ENCODE measurements around the gene CAMSAP1. TPM values are rescaled to one million over a fixed set of nuclear protein-coding genes. Genes with fewer than 3 reads are reported as not detected.

CAMSAP1 gene
- total and polyA plus RNA-seq, 11 donors: 10.9 to 38.3 (median 19.9) TPM

GRCh38 chr9:135759676-135760300, 147.6 kb downstream of the CAMSAP1 start:
- TF ChIP-seq, protein P1, sequence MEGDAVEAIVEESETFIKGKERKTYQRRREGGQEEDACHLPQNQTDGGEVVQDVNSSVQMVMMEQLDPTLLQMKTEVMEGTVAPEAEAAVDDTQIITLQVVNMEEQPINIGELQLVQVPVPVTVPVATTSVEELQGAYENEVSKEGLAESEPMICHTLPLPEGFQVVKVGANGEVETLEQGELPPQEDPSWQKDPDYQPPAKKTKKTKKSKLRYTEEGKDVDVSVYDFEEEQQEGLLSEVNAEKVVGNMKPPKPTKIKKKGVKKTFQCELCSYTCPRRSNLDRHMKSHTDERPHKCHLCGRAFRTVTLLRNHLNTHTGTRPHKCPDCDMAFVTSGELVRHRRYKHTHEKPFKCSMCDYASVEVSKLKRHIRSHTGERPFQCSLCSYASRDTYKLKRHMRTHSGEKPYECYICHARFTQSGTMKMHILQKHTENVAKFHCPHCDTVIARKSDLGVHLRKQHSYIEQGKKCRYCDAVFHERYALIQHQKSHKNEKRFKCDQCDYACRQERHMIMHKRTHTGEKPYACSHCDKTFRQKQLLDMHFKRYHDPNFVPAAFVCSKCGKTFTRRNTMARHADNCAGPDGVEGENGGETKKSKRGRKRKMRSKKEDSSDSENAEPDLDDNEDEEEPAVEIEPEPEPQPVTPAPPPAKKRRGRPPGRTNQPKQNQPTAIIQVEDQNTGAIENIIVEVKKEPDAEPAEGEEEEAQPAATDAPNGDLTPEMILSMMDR (IDR thresholded peaks at IDR 0.05): no peak
- TF ChIP-seq POLR2A (IDR thresholded peaks at IDR 0.05): no peak
- Histone ChIP-seq H3K27me3 (no peaks in the 10 kb centered on the region), H3K9me3 (no peaks in the 10 kb centered on the region), H3K4me3 (no peak overlapping the region), H3K36me3 (no peaks in the 10 kb centered on the region), H3K27ac (no peak overlapping the region), H3K4me1 (no peaks in the 10 kb centered on the region)
- 88 to 94% (median 91%) methylated on average over 16 to 24 of the region's 24 CpGs for WGBS, 4 donors
- intact Hi-C loops (cut with DNase I): no loop called here
- no peak for ATAC-seq
- DNase-seq: no peak

GRCh38 chr9:135758870-135759269, 148.5 kb downstream of the CAMSAP1 start:
- intact Hi-C loops (cut with DNase I): no loop called here
- WGBS, 4 donors: 87 to 93% (median 89%) methylated on average over 7 to 10 of the region's 10 CpGs

More at GRCh38 chr9:135758870-135759269, 148.5 kb downstream of the CAMSAP1 start:
- H3K27me3 ChIP-seq: no peaks in the 10 kb centered on the region
- H3K4me3 ChIP-seq: no peak overlapping the region
- DNase-seq (no peak), ATAC-seq (no peak)
- no peak overlapping the region for H3K27ac ChIP-seq
- H3K4me1 ChIP-seq: no peaks in the 10 kb centered on the region
- H3K36me3 ChIP-seq: no peaks in the 10 kb centered on the region
- H3K9me3 ChIP-seq: no peaks in the 10 kb centered on the region
- TF ChIP-seq, protein P1 (IDR thresholded peaks at IDR 0.05): no peak
- no peak for TF ChIP-seq POLR2A (IDR thresholded peaks at IDR 0.05)

Other genes starting within 250 kb of the CAMSAP1 start
- gene LCN9, start 244.2 kb downstream of the CAMSAP1 start, total RNA-seq: not detected
- gene LCN9, start 244.2 kb downstream of the CAMSAP1 start, polyA plus RNA-seq: not detected
- not detected for gene SOHLH1, start 208.1 kb downstream of the CAMSAP1 start, total RNA-seq
- not detected for gene SOHLH1, start 208.1 kb downstream of the CAMSAP1 start, polyA plus RNA-seq
- gene KCNT1, start 205.4 kb downstream of the CAMSAP1 start, total RNA-seq: 1 to 10 TPM in 7 of 9 donors, under 1 TPM in 2; 0.50 to 7.4 (median 2.6) TPM
- gene KCNT1, start 205.4 kb downstream of the CAMSAP1 start, polyA plus RNA-seq: 1 to 10 TPM in 1 of 2 donors, under 1 TPM in 1; 0.21 to 1.3 TPM
- gene UBAC1, start 53.8 kb upstream of the CAMSAP1 start, total RNA-seq: 100 to 1,000 TPM in 4 of 9 donors, 10 to 100 TPM in 5; 71.1 to 115 (median 87.6) TPM
- gene UBAC1, start 53.8 kb upstream of the CAMSAP1 start, polyA plus RNA-seq: 100 to 1,000 TPM; 100 to 140 TPM
- 10 to 100 TPM; 38.7 to 66.5 (median 47.5) TPM for gene NACC2, start 187.7 kb upstream of the CAMSAP1 start, total RNA-seq
- gene NACC2, start 187.7 kb upstream of the CAMSAP1 start, polyA plus RNA-seq: 10 to 100 TPM; 17.9 to 39.1 TPM
- 10 to 100 TPM; 15.5 to 34.3 (median 19.9) TPM for gene TMEM250, start 211.3 kb upstream of the CAMSAP1 start, total RNA-seq
- gene TMEM250, start 211.3 kb upstream of the CAMSAP1 start, polyA plus RNA-seq: 10 to 100 TPM; 11.6 to 37.0 TPM